AG20443 (cell line): ENCODE data around the gene PRKCE.
A peak's percentile ranks its signal among the peaks of the same experiment; 100 is the strongest.

Experiments used
- DNase-seq: peaks from one replicate; pipeline ENCODE4 v3.0.0; 2012; ENCODE audit warnings: low spot score, mixed read lengths

Gene PRKCE

GRCh38 chr2:45860136-45861121 lies 209.0 kb downstream of the PRKCE start:
- DNase-seq: peak; percentile 40

- no peak for DNase-seq
These were observed 211.4 kb downstream of the PRKCE start for GRCh38 chr2:45862843-45863242.

- DNase-seq: no peak
These were observed 212.6 kb downstream of the PRKCE start for GRCh38 chr2:45864121-45864520.

- no peak for DNase-seq
These were observed 215.9 kb downstream of the PRKCE start for GRCh38 chr2:45867349-45867748.

GRCh38 chr2:45867800-45868199 lies 216.3 kb downstream of the PRKCE start:
- no peak for DNase-seq

- peak; percentile 51 for DNase-seq
These were observed 217.7 kb downstream of the PRKCE start for GRCh38 chr2:45869165-45869501.

GRCh38 chr2:45871025-45871424 lies 219.6 kb downstream of the PRKCE start:
- DNase-seq: no peak

GRCh38 chr2:45871541-45871940 lies 220.1 kb downstream of the PRKCE start:
- DNase-seq: no peak

GRCh38 chr2:45872211-45872610 lies 220.7 kb downstream of the PRKCE start:
- peak; percentile 48 for DNase-seq

GRCh38 chr2:45874344-45874743 lies 222.9 kb downstream of the PRKCE start:
- DNase-seq: peak; percentile 34

- no peak for DNase-seq
These were observed 225.1 kb downstream of the PRKCE start for GRCh38 chr2:45876611-45877010.

- DNase-seq: no peak
These were observed 227.9 kb downstream of the PRKCE start for GRCh38 chr2:45879406-45879805.

- DNase-seq: no peak
These were observed 228.5 kb downstream of the PRKCE start for GRCh38 chr2:45879936-45880335.

- no peak for DNase-seq
These were observed 230.6 kb downstream of the PRKCE start for GRCh38 chr2:45881970-45882581.

GRCh38 chr2:45882707-45883602 lies 231.5 kb downstream of the PRKCE start:
- peak; percentile 65 for DNase-seq

- no peak for DNase-seq
These were observed 232.1 kb downstream of the PRKCE start for GRCh38 chr2:45883603-45884000.

GRCh38 chr2:45884126-45884525 lies 232.7 kb downstream of the PRKCE start:
- no peak for DNase-seq

GRCh38 chr2:45885171-45885621 lies 233.7 kb downstream of the PRKCE start:
- DNase-seq: peak; percentile 45

- DNase-seq: no peak
These were observed 234.7 kb downstream of the PRKCE start for GRCh38 chr2:45886171-45886663.

- peak; percentile 62 for DNase-seq
These were observed 236.7 kb downstream of the PRKCE start for GRCh38 chr2:45888167-45888566.

GRCh38 chr2:45888641-45889040 lies 237.2 kb downstream of the PRKCE start:
- DNase-seq: no peak

GRCh38 chr2:45889053-45889452 lies 237.6 kb downstream of the PRKCE start:
- DNase-seq: no peak
